GM18519 (cell line): ENCODE measurements around the gene SLAIN2.

ENCODE experiments used
- ATAC-seq: cut with Tn5 transposase; IDR thresholded peaks from one replicate; pipeline ENCODE4 v1.9.1; 2021; ENCODE audit warnings: mild to moderate bottlenecking, moderate library complexity; ENCODE audit not compliant: unreplicated experiment, low FRiP score

The SLAIN2 gene

GRCh38 chr4:48333587-48333986, 7.7 kb upstream of the SLAIN2 start:
- ATAC-seq: no peak

- ATAC-seq: no peak
Measured at GRCh38 chr4:48334236-48334635, 7.1 kb upstream of the SLAIN2 start.

GRCh38 chr4:48334900-48335384, 6.4 kb upstream of the SLAIN2 start:
- ATAC-seq: no peak

GRCh38 chr4:48336146-48336870, 5.0 kb upstream of the SLAIN2 start:
- ATAC-seq: no peak

- ATAC-seq: no peak
Measured at GRCh38 chr4:48337731-48338130, 3.6 kb upstream of the SLAIN2 start.

GRCh38 chr4:48339642-48340041, 1.7 kb upstream of the SLAIN2 start:
- ATAC-seq: no peak

GRCh38 chr4:48340276-48340964, 909 bp upstream of the SLAIN2 start:
- no peak for ATAC-seq

- peak; percentile 10 for ATAC-seq
Measured at GRCh38 chr4:48341776-48342605, 662 bp downstream of the SLAIN2 start.

GRCh38 chr4:48342606-48342880, 1.2 kb downstream of the SLAIN2 start:
- no peak for ATAC-seq

- ATAC-seq: no peak
Measured at GRCh38 chr4:48343035-48343434, 1.7 kb downstream of the SLAIN2 start.

- no peak for ATAC-seq
Measured at GRCh38 chr4:48343551-48343950, 2.2 kb downstream of the SLAIN2 start.

- no peak for ATAC-seq
Measured at GRCh38 chr4:48345542-48345941, 4.2 kb downstream of the SLAIN2 start.

- no peak for ATAC-seq
Measured at GRCh38 chr4:48346594-48346993, 5.3 kb downstream of the SLAIN2 start.

GRCh38 chr4:48347282-48347921, 6.1 kb downstream of the SLAIN2 start:
- no peak for ATAC-seq

- ATAC-seq: no peak
Measured at GRCh38 chr4:48350871-48351270, 9.5 kb downstream of the SLAIN2 start.

GRCh38 chr4:48352793-48353192, 11.5 kb downstream of the SLAIN2 start:
- ATAC-seq: no peak

GRCh38 chr4:48356355-48356754, 15.0 kb downstream of the SLAIN2 start:
- ATAC-seq: no peak

- no peak for ATAC-seq
Measured at GRCh38 chr4:48360285-48361011, 19.1 kb downstream of the SLAIN2 start.

- ATAC-seq: no peak
Measured at GRCh38 chr4:48361012-48361400, 19.7 kb downstream of the SLAIN2 start.

- no peak for ATAC-seq
Measured at GRCh38 chr4:48366611-48367010, 25.3 kb downstream of the SLAIN2 start.
